Measurements from ENCODE around the gene TIMD4.

DNA sequence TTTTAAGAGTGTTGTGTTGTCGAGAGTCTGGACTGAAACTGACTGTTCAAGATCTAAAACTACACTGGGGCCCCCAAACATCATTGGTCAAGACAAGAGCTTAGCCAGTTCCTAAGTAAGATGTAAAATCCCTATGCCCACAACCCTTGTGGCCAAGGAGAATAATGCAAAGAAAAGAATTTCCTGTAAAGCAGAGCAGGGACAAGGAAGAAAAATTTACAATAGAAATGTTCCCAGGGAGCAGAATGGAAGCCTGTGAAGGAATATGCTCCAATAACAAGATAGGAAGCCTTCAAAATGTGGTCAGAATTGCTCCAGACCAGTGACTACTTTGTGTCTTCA lies 92.6 kb downstream of the TIMD4 start:
- TF ChIP-seq, protein P1, sequence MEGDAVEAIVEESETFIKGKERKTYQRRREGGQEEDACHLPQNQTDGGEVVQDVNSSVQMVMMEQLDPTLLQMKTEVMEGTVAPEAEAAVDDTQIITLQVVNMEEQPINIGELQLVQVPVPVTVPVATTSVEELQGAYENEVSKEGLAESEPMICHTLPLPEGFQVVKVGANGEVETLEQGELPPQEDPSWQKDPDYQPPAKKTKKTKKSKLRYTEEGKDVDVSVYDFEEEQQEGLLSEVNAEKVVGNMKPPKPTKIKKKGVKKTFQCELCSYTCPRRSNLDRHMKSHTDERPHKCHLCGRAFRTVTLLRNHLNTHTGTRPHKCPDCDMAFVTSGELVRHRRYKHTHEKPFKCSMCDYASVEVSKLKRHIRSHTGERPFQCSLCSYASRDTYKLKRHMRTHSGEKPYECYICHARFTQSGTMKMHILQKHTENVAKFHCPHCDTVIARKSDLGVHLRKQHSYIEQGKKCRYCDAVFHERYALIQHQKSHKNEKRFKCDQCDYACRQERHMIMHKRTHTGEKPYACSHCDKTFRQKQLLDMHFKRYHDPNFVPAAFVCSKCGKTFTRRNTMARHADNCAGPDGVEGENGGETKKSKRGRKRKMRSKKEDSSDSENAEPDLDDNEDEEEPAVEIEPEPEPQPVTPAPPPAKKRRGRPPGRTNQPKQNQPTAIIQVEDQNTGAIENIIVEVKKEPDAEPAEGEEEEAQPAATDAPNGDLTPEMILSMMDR (IDR thresholded peaks at IDR 0.05; ENCODE audit: insufficient read depth, low read depth, low read length), result no peak
- TF ChIP-seq EZH2 (IDR thresholded peaks at IDR 0.05; ENCODE audit: insufficient read depth, low read length), result no peak
